SKM-1 (cell line): ENCODE measurements around the gene LRRC1.

ENCODE experiments used
- DNase-seq: peaks from one replicate; lab custom pipeline; 2025; ENCODE audit not compliant: unreplicated experiment; lab: John Stamatoyannopoulos, UW

LRRC1 gene

DNA sequence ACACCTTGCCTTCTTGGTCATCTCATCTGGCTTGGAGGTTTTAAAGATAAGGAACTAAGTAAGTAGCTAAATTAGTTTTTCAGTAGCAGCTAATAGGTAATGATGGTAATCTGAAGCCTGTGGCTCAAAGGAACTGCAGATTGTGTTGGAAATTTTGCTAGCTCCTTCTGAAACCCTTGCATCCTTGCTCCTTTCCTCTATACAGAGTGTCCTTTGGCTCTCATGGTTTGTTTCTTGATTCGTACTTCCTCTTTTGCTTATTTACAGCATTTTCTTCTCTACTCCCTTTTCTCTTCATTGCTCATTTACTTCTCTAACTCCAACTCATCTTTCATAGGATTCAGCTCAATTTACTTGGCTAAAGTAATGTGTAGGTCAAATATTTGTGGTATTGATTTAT is 19.0 kb downstream of the LRRC1 start:
- DNase-seq, result no peak

GRCh38 chr6:53814353-53814752 is 19.5 kb downstream of the LRRC1 start:
- no peak for DNase-seq

DNA sequence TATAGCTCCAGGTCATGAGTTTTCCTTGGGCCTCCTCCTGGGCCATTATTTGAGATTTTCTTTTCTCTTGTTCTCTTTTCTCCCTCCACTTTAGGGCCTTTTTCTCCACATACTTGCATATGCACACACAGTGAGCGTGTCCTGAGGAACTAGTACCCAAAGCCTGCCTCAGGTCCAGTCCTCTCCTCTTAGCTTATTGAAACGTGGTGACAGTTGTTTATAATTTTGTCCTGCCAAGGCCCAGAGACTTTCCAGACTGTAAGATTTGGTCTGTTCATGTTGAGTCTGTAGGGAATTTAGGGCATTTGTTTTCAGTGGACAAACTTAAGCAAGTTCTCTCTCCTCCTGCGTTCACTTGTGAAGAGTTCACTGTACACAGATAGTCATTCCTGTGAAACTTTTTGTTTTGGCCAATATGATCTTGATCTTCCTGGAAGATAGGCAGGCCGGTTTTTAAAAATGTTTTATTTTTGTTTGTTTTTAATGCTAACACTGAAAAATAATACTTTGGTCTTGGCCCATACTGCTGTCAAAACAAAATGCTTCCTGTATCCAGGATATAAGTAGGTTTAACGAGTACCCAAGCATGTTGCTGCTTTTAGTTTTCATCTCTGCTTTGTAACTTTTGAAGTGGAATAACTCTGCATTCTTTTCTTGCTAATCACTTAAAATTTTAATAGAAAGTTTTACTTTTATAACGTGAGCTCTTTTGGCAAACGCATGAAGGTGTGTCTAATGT is 20.7 kb downstream of the LRRC1 start:
- DNase-seq, result no peak

GRCh38 chr6:53818858-53819609 is 24.2 kb downstream of the LRRC1 start:
- no peak for DNase-seq

- DNase-seq, result no peak
These were observed 27.8 kb downstream of the LRRC1 start for GRCh38 chr6:53822401-53823125.

DNA sequence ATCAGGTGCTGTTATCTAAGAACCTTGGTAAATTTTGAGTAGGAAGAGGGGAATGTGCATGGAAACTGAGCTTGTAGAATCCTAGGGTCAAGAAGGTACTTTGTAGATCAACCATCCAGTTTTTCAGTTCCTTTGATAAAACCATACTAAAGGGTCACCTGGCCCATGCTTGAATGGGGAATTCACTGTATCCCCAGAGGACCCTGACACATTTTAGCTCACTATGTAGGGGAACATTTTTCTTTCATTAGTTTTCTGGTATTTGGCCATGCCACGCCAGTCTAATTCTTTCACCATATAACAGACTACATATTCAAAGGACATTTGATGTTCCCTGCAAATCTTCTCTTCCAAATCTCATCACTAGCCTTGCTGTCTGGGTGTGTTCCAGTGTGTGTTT is 29.9 kb downstream of the LRRC1 start:
- DNase-seq, result no peak

DNA sequence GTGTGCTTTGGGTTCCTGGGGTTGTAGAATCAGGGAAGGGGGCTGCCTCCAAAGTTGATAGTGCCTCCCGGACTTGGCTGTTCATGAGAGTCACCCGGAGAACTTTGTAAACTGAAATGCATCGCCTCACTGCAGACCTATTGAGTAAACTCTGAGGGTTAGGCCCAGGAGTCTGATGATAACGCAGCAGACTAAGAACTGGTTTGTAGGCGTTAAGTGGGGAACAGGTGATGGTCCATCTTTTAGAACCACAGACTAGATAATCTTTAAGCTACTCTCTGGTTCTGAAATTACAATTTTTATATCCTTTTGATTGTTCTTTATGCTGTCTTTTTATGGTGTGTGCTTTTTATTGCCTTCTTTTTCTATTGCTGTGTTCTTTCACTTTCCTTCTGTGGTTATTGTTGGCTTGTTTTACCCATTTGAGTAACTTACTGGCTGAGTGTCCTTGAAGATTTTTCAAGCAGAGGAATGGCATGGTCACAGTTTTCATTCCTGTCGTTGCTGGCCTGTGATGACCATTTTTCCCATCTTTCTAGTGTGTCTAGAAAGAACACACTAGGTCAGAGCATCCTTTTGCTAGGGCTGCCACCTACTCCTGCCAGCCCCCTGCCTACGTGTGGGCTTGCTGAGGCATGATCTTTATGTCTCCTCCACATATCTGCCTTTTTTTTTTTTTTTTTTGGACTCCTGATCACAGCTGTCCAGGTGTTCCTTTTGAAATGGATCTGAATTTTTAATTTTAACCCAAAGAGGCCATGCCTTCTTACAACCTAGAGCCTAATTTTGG is 30.9 kb downstream of the LRRC1 start:
- no peak for DNase-seq

DNA sequence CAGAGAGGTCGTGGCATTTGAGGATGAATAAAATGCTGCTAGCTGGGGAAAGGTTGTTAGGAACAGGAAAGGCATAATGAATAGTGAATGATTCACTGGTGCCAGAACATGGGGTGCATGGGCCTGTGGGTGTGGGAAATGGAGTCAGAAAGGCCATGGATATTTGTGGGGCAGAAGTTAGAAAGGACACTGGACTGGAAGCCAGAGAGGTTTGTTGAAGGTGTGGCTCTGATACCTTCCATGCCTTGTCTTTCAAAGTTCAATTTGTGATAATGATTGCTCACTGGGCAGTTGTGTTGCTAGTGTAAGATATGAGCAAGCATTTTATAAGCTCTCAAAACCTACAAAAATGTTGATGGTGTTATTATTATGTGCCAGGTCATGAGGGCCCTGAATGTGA is 32.7 kb downstream of the LRRC1 start:
- no peak for DNase-seq

DNA sequence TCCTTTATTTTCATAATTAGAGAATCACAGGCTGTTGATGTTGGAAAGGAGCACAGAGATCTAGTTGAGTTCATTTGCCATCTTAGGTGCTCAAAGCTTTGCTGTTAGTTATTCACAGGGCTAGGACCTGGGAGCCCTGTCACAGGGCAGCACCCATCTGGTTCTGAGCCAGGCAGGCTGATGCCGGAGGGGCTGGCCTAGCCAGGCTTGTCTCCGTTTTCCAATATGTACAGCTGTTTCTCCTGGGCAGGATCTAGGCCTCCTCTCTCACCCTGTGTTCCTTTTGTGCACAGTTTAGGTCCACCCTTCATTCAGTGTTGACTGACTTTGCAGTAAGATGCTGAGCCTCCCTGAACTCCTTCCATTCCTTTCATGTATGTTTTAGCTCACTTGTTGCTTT is 33.4 kb downstream of the LRRC1 start:
- DNase-seq, result no peak

- DNase-seq, result no peak
These were observed 34.3 kb downstream of the LRRC1 start for GRCh38 chr6:53828966-53829697.

DNA sequence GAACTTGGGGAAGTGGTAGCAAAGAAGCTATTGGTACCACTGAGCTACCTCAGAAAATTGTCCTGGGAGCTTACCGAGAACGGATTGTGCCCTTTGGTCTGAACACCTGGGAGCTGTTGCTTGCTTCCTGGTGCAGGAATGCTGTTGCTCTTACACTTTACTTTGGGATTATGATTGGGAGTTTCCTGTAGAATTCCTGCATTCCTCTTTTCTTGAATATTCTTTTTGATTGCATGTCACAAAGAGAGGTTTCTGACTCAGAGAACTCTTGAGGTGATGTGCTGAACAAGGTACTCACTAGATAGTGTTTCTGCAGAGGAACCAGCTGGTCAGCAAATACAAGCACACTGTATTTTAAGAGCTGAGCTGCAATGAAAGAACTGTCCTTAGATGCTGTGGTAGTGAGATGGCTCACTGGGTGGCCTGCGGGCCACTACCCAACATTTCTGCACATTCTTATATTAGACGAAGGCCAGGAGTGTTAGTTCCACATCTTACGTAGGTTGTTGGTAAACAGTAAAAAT is 35.0 kb downstream of the LRRC1 start:
- no peak for DNase-seq

- no peak for DNase-seq
These were observed 35.6 kb downstream of the LRRC1 start for GRCh38 chr6:53830366-53830765.

GRCh38 chr6:53831081-53831869 is 36.5 kb downstream of the LRRC1 start:
- no peak for DNase-seq

DNA sequence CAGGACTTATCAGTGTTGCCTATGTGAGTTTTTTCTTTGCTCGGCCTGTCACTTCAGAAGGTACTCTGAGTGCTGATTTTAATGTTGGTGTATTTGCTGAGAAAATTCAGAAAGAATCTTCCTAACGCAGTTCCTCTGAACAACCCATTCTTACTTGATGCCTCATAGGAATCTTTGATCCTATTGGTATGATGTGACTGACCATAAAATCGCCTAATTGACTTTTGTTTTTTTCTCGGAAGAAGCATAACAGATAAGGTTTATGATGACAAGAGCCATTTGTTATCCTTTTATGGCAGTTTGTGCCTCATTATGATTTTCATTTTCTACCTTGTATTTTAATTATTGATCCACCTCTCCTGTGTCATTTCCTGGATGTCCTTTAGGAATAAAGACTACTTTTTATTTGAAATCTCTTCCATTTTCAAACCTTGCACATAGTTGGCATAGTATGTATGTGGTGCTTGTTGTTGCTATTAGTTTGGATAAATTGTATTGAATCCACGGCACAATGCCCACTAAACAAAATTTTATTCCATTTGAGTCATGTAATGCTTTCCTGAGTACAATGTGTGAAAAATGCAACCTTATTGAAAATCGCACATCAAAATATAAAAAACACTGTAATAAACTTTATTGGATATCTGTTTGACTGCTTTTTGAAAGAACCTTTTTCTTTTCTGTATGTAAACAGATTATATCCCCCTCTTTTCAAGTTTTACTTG is 37.3 kb downstream of the LRRC1 start:
- no peak for DNase-seq

DNA sequence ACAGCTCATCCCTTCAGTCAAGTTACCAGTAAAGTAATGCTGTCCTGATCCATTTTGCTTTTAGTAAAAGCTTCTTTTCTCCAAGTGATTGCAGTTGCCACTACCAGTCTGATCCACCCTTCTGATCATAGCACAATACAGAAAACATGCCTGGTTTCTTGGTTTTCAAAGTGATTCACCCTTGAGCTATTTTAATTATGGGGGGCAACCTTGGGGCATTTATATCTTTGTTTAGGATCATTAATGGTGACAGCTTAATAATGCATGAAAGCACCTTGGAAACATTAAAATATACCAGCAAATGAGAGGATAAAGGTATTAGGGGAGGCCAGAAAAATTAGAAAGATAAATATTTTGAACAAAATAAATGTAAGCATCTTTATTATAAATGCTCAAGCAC is 38.4 kb downstream of the LRRC1 start:
- no peak for DNase-seq

- DNase-seq, result no peak
These were observed 39.3 kb downstream of the LRRC1 start for GRCh38 chr6:53834132-53834531.

DNA sequence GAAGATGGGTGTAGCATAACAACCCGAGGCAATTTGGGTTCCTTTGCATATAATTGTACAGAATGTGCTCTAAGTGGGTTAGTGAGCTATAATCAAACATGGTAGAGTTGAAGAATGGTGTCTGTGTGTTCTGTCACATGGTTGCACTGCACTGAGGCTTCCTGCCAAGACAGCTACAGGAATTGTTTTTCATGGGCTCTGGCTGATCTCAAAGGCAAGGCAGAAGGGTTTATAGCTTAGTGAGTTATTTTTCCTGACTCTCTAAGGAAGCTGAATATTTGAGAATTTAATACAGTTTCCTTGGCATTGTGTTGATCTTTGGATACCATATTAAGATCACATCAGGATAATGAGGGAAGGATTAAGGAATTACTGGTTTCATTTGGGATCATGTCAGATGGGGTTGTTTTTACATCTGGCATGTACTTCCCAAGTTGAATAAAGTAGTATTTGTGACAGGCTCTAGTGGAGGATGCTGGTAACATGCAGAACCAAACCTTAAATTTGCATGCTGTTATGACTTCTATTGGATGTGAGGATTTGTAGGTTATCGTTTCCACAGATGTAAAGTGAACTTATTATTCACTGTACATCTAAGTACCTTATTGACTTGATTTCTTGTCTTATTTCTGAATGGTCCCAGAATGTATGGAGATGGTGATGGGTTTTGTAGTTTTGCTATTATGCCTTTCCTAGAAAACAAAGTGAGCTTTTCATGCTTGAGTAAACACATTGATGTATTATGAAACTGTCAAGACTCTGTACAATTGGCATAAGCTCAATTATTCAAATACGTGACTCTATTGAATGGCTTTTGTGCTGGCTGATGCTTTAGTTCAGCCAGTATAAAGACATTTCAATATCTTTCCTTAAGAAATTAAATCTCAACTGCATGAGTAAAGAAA is 43.3 kb downstream of the LRRC1 start:
- DNase-seq, result no peak

- DNase-seq, result no peak
These were observed 45.2 kb downstream of the LRRC1 start for GRCh38 chr6:53840027-53840426.
